ENCODE data around the gene PCSK5.

Gene PCSK5

GRCh38 chr9:75990576-75991304, 100.3 kb downstream of the PCSK5 start:
- no peak for DNase-seq (ENCODE audit: low read depth, low spot score)
- H3K4me3 ChIP-seq (ENCODE audit: low read length) = no peak overlapping the region

GRCh38 chr9:75992482-75993206, 102.2 kb downstream of the PCSK5 start:
- no peak for DNase-seq (ENCODE audit: low read depth, low spot score)
- no peak overlapping the region for H3K4me3 ChIP-seq (ENCODE audit: low read length)

GRCh38 chr9:75993434-75993833, 103.0 kb downstream of the PCSK5 start:
- DNase-seq (ENCODE audit: low read depth, low spot score) = no peak

GRCh38 chr9:75995066-75995465, 104.6 kb downstream of the PCSK5 start:
- no peak for DNase-seq (ENCODE audit: low read depth, low spot score)

More at GRCh38 chr9:75993434-75993833, 103.0 kb downstream of the PCSK5 start:
- no peak overlapping the region for H3K4me3 ChIP-seq (ENCODE audit: low read length)

GRCh38 chr9:75996726-75997125, 106.3 kb downstream of the PCSK5 start:
- H3K4me3 ChIP-seq (ENCODE audit: low read length) = no peak overlapping the region
- no peak for DNase-seq (ENCODE audit: low read depth, low spot score)

More at GRCh38 chr9:75995066-75995465, 104.6 kb downstream of the PCSK5 start:
- no peak overlapping the region for H3K4me3 ChIP-seq (ENCODE audit: low read length)

DNA sequence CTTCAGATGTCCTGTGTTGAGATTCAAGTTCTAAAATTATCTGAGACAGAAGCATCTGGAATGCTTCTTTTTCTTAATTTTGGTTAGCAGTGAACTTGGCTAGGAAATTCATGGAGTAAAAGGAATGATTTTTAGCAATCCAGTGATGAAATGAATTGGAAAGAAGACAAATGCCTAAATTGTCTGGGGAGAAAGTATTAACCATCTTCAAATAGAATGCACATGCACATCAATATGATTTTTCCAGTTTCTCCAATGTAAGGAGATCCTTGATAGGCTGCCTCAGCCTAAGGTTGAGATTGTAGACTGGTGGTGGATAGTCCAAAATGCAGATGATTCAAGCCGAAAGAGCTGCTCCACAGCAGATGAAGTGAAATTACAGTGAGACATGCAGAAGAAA, 106.7 kb downstream of the PCSK5 start:
- no peak for DNase-seq (ENCODE audit: low read depth, low spot score)
- no peak overlapping the region for H3K4me3 ChIP-seq (ENCODE audit: low read length)

DNA sequence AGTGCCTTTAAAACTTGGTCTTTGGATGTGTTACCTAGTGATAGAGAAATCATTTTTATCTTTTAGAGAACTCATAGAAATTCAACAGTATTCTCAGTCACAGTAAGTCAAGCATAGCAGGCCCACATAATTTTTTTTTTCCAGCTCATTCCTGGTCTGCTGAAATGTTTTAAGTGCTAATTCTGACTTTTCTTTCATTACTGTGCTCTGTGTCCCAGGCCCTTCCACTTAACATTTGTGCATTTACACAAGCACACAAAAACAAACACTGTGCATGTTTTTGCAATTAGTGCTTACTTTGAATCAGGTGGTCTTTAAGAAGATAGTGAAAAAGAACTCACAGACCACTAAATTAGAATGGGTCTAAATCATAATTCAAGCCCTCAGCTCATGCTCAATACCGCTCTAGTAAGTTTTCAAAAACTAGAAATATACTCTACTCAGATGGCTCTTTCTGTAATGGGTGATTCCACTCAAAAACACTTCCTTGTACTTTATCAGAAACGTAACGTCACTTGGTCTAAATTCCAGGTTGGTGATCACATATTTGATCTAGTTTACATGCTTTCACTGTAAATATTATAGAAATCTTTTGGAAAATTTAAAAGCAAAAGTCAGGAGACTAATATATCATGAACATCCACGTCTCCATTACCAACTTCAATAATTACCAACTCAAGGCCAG, 107.8 kb downstream of the PCSK5 start:
- no peak overlapping the region for H3K4me3 ChIP-seq (ENCODE audit: low read length)
- DNase-seq (ENCODE audit: low read depth, low spot score) = no peak

DNA sequence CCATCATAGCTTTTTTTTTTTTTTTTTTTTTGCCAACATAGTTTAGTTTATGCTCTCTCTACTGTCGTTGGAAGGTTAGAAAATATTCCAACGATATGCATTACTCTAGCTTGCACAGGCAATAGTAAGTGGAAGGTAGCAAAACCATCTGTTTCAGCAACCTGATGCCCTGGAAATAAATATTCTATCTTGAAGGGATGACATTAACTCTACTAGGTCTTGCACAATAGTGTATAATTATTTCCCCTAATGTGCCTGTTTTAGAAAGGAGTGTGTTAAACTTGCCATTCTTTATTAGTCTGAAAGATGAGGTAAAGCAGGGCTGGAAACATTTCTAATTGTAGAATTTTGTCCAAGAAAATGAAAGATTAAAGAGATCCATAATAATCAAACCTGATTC, 111.0 kb downstream of the PCSK5 start:
- no peak for DNase-seq (ENCODE audit: low read depth, low spot score)
- H3K4me3 ChIP-seq (ENCODE audit: low read length) = no peak overlapping the region

- DNase-seq (ENCODE audit: low read depth, low spot score) = no peak
- no peak overlapping the region for H3K4me3 ChIP-seq (ENCODE audit: low read length)
These were observed 112.6 kb downstream of the PCSK5 start for GRCh38 chr9:76003041-76003440.

DNA sequence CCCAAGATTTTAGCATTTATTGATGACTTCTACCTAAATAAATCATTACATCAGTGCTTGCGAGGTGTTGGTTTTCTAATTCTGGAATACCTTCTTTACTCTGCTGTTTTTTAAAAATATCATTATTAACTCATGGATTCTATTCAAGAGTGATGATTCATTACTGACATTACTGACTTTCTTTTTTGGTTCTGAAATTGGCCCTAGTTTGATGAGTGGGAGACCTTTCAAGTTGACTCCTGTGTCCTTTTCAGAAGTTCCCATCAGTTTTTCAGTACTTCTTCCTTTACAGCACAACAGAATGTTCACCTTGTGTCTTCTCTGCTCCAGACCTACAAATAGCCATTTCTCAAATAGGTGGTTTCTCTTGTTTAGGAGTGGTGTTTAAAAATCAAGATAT, 114.1 kb downstream of the PCSK5 start:
- H3K4me3 ChIP-seq (ENCODE audit: low read length) = no peak overlapping the region
- DNase-seq (ENCODE audit: low read depth, low spot score) = no peak

- H3K4me3 ChIP-seq (ENCODE audit: low read length) = no peak overlapping the region
- DNase-seq (ENCODE audit: low read depth, low spot score) = no peak
These were observed 117.5 kb downstream of the PCSK5 start for GRCh38 chr9:76007935-76008334.

GRCh38 chr9:76013809-76014208, 123.3 kb downstream of the PCSK5 start:
- H3K4me3 ChIP-seq (ENCODE audit: low read length) = no peak overlapping the region
- no peak for DNase-seq (ENCODE audit: low read depth, low spot score)

- no peak overlapping the region for H3K4me3 ChIP-seq (ENCODE audit: low read length)
- DNase-seq (ENCODE audit: low read depth, low spot score) = no peak
These were observed 127.8 kb downstream of the PCSK5 start for GRCh38 chr9:76018235-76018634.

GRCh38 chr9:76018761-76019160, 128.3 kb downstream of the PCSK5 start:
- no peak for DNase-seq (ENCODE audit: low read depth, low spot score)
- no peak overlapping the region for H3K4me3 ChIP-seq (ENCODE audit: low read length)

GRCh38 chr9:76020652-76021051, 130.2 kb downstream of the PCSK5 start:
- no peak overlapping the region for H3K4me3 ChIP-seq (ENCODE audit: low read length)
- peak; percentile 64 for DNase-seq (ENCODE audit: low read depth, low spot score)

DNA sequence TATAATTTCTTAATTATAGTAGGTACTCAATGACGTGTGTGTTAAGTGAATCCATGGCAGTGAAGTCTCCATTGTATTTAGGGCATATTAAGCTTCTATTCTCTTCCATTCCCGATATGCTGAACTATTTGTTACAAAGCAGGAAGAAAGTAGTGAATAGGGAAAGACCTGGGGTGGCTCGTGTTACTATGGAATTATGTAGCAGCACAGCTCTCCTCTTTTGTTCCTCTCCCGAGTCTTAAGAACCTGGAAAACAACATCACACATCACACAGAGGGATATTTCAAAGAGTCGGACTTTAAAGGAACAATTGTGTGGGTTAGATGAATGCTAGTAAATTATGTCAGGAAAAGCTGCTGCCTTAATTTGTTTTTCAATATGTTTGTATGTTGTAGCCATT, 131.8 kb downstream of the PCSK5 start:
- no peak overlapping the region for H3K4me3 ChIP-seq (ENCODE audit: low read length)
- no peak for DNase-seq (ENCODE audit: low read depth, low spot score)

- DNase-seq (ENCODE audit: low read depth, low spot score) = peak; percentile 96
- H3K4me3 ChIP-seq (ENCODE audit: low read length) = peak overlapping the region; percentile 16
These were observed 133.3 kb downstream of the PCSK5 start for GRCh38 chr9:76023715-76024195.

DNA sequence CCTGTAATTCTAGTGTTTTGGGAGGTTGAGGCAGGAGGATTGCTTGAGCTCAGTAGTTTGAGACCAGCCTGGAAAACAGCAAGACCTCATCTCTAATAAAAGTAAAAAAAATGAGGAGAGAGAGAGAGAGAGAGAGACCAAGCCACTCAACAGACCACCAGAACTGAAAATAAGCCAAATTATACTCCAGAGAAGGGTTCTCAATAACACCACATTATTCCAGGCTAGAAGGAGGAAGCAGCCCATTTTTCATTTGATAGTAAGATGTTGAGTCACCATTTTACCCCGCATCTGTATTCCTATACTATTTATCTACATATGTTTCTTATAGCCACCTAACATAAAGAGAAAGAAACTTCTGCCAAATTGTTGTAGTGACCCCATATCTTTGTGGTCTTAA, 134.8 kb downstream of the PCSK5 start:
- DNase-seq (ENCODE audit: low read depth, low spot score) = no peak
- H3K4me3 ChIP-seq (ENCODE audit: low read length) = no peak overlapping the region

DNA sequence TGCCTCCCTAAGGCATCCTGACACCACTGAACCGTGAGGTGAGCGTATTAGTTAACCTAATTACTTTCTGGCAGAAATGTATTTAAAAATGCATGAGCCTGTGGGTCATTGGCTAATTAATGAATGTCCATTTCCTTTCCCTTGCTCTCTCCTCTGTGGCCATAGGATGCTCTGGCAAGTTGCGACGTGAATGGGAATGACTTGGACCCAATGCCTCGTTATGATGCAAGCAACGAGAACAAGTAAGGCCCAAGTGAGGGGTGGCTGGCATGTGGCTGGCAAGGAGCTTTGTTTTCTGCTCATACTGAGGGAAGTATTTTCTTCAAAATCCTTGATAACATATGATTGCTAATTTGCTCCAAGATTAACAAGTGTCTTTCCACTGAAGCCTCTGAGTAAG, 136.3 kb downstream of the PCSK5 start:
- no peak for DNase-seq (ENCODE audit: low read depth, low spot score)
- H3K4me3 ChIP-seq (ENCODE audit: low read length) = no peak overlapping the region

DNA sequence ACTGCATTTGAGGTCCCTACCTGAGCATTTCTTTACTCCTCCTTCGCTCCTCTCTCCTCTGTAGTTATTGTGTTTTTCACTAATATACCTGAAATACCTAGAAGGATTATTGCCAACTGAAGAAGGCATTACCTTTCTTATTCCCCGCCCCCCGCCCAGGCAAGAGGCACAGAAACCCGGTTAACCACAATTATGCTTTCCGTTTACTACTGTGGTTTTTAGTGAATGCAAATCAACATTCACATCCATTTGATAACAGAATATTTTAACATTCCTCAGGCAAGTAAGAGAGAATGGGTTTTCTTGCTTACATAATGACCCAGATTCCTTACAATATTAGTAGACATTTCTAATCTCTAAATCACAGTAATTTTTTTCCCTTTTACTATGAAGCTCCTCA, 136.9 kb downstream of the PCSK5 start:
- peak; percentile 87 for DNase-seq (ENCODE audit: low read depth, low spot score)

More for the DNA sequence above, 136.9 kb downstream of the PCSK5 start:
- peak overlapping the region; percentile 15 for H3K4me3 ChIP-seq (ENCODE audit: low read length)

All from Jurkat, Clone E6-1 (cell line).